HG03060 (cell line): ENCODE measurements around the gene USP32.
A peak's percentile ranks its signal among the peaks of the same experiment; 100 is the strongest.

Experiments
- ATAC-seq: cut with Tn5 transposase; IDR thresholded peaks from one replicate; pipeline ENCODE4 v1.9.1; 2021; ENCODE audit warnings: low read depth, moderate number of reproducible peaks; ENCODE audit not compliant: unreplicated experiment

Gene USP32

DNA sequence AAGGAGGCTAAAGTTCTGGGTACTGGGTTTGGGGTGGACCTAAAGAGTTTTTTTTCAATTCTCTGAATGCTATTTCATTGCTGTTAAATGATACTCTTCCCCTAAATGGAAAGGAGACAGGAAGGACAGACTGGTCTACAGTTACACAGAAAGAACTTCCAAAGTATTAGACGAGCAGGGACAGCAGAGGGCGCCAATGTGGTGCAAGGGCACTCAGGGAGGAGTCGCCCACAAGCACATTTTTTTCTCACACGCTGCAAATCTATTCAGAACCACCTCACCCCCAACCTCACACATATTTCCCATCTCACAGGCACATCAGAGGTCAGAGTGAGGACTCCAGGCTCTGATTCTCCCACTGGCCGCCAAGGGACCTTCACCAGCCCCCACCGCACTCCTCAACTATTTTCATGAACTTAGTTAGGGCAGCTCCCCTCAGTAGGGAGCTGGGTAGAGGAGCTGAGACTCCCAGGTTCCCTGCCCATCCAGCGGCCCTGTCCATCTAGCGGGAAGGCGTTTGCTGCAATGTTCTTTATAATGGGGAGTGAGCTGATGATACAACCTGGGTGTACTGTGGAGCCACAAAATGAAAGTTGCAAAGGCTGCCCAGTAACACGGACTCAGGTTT, 248.9 kb downstream of the USP32 start:
- ATAC-seq, result peak; percentile 49

DNA sequence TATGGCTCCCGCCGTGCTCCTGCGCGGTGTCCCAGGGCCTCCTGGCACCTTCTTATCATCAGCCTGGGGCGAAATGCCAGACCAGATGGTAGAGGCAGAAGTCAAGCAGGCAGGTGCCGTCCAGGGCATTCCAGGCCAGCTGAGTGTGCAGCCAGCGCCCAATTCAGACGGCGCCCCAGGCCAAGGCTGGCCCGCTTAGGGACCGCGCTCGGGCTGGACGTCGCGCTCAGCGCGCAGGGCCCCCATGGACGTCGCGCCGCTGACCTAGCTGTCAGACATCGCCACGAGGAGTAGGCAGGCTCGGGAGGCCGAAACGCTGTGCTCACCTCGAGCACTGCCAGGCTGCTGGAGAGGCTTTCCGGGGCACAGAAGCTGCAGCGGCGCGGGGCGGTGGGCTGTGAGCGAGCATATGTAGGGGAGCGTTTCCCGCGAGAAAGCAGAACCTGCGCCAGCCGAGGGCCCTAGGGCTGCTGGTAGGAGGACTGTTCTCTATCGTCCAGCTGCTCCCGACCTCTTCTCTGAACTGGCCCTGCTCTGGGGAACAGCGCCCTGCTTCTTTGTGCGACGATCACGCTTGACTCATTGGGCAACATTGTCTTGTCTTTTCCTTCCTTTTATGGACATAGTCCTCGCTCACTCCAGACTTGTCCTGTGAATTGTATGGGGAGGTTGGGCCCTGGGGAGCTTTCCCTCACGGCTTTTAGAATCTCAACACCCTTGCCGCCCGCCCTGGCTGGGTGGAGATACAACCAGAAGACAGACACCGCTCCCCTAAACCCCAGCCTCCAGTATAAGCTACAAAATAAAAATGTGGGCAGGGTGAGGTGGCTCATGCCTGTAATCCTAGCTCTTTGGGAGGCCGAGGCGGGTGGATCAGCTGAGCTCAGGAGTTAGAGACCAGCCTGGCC, 250.6 kb downstream of the USP32 start:
- ATAC-seq, result no peak

GRCh38 chr17:60139438-60140285, 252.3 kb downstream of the USP32 start:
- no peak for ATAC-seq

GRCh38 chr17:60138769-60139437, 253.0 kb downstream of the USP32 start:
- no peak for ATAC-seq

DNA sequence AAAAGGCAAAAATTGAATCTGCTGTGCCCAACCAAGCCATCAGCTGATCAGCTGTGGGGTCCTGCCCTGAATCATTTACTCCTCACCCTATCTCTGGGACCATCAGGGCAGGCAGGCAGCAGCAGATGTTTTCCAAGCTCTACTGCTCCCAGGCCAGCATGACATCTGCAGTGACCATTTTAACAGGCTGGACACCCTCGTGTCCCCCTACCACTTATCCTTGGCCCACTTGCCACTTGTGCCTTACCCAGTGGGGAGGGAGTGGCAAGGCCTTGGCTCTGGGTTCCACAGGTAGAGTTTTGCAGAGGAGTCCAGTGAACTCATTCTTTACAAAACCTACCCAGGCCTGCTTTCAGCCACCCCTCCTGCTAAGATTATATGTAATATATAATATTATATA, 254.2 kb downstream of the USP32 start:
- no peak for ATAC-seq

DNA sequence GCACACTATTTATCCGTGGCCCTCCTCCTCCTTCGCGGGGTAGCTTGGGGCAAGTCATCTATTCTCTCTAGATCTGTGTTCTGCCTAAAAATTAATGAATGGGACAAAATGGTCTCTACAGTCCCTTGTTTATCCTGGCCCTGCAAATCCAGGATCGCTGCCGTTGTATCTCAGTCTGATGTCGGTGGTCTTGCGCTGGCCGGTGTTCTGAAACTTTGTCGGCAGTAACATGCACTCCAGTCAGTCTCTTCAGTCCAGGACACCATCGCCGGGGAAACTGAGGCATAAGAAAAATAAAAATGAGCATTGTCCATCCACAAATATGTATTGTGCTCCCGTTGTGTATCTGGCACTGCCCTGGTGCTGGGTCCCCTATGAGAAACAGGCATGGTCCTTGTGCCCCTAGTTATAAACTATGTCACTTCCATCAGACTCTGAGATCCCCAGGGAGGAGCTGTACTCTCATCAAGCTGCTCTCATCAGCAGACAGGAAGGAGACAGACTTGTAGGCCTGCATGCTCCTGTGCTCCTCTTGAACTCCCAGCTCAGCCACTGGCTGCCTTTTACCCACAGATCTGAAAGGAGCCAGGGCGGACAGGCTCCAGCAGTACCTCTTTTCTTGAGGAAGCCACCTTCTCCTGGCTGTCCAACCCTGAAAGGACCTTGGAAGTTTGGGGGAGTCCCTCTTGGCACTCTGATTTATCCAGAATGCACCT, 255.8 kb downstream of the USP32 start:
- ATAC-seq, result no peak

DNA sequence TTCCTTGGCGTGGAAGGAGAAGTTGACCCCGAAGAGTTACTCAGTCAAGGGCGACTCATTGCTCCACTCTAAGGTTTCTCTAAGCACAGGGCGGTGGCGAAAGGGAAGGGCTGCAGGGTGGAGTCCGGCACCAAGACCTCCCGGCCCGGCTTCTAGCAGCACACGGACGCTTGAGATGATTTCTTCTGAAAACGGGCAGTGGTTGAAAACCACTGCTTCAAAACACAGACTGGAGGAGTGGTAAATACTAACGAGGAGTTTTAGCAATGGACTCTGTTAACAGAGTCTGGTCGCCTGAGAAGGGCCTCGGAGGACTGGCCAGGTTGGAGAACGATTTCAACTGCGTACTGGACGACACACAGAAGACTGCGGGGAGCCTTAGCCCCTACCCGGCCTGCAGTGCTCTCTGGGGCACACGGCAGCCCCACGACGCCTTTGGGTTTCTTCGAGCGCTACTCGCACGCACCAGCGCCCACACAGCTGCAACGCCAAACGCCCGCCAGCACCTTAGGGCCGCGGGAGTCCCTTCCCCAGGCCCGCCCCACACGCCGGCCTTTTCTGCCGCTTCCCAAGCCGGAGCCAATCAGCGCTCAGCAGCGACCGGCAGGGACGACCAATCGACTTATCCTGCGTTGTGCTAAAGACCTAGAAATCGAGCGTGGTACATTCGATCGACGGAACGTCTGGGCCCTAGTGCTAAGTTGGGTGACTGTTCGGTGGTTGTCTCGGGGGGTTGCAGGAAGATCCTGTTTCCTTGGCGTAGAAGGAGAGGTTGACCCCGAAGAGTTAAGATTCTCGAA, 256.6 kb downstream of the USP32 start:
- peak; percentile 61 for ATAC-seq

- ATAC-seq, result no peak
Measured at GRCh38 chr17:60134396-60135150, 257.4 kb downstream of the USP32 start.

DNA sequence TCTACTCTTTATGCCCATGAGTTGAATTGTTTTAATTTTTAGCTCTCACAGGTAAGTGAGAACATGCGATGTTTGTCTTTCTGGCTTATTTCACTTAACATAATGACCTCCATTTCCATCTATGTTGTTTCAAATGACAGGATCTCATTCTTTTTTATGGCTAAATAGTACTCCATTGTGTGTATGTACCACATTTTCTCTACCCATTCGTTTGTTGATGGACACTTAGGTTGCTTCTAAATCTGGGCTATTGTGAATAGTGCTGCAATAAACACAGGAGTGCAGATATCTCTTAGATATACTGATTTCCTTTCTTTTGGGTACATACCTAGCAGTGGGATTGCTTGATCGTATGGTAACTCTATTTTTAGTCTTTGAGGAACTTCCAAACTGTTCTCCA, 261.5 kb downstream of the USP32 start:
- no peak for ATAC-seq

- ATAC-seq, result no peak
Measured at GRCh38 chr17:60129164-60129563, 262.8 kb downstream of the USP32 start.
